ENCODE results near the gene BEND4.

Gene BEND4

GRCh38 chr4:42136371-42136770 lies 16.1 kb downstream of the BEND4 start:
- DNase-seq (ENCODE audit: low read depth), result no peak
- H3K4me3 ChIP-seq (ENCODE audit: low read depth, low read length), result no peak overlapping the region
- TF ChIP-seq, protein P1, sequence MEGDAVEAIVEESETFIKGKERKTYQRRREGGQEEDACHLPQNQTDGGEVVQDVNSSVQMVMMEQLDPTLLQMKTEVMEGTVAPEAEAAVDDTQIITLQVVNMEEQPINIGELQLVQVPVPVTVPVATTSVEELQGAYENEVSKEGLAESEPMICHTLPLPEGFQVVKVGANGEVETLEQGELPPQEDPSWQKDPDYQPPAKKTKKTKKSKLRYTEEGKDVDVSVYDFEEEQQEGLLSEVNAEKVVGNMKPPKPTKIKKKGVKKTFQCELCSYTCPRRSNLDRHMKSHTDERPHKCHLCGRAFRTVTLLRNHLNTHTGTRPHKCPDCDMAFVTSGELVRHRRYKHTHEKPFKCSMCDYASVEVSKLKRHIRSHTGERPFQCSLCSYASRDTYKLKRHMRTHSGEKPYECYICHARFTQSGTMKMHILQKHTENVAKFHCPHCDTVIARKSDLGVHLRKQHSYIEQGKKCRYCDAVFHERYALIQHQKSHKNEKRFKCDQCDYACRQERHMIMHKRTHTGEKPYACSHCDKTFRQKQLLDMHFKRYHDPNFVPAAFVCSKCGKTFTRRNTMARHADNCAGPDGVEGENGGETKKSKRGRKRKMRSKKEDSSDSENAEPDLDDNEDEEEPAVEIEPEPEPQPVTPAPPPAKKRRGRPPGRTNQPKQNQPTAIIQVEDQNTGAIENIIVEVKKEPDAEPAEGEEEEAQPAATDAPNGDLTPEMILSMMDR (IDR thresholded peaks at IDR 0.05; ENCODE audit: low read depth, low read length, missing control alignments), result no peak

DNA sequence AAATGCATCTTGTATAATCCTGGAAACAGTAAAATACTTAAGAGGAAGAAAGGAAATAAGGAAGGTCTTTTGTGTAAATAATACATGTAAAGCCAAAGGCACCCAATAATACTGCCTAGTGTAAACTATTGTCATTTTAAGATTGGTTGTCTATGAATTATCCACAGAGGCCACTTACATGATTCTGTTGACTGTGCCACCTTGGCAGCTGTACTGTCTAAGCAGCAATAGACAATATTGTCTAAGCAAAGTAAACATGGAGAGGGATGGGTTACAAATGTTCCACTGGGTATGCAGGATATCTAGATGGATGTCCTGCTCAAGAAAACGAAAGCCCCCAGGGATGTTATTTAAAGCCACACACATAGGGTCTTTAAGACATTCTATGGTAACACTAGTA lies 19.4 kb downstream of the BEND4 start:
- no peak for DNase-seq (ENCODE audit: low read depth)
- no peak overlapping the region for H3K4me3 ChIP-seq (ENCODE audit: low read depth, low read length)
- TF ChIP-seq, protein P1 (IDR thresholded peaks at IDR 0.05; ENCODE audit: low read depth, low read length, missing control alignments), result no peak

- DNase-seq (ENCODE audit: low read depth), result no peak
- TF ChIP-seq, protein P1 (IDR thresholded peaks at IDR 0.05; ENCODE audit: low read depth, low read length, missing control alignments), result no peak
- H3K4me3 ChIP-seq (ENCODE audit: low read depth, low read length), result no peak overlapping the region
Observed at GRCh38 chr4:42132099-42132498, 20.4 kb downstream of the BEND4 start.

- no peak for DNase-seq (ENCODE audit: low read depth)
- TF ChIP-seq, protein P1 (IDR thresholded peaks at IDR 0.05; ENCODE audit: low read depth, low read length, missing control alignments), result no peak
Observed at GRCh38 chr4:42123071-42123644, 29.3 kb downstream of the BEND4 start.

DNA sequence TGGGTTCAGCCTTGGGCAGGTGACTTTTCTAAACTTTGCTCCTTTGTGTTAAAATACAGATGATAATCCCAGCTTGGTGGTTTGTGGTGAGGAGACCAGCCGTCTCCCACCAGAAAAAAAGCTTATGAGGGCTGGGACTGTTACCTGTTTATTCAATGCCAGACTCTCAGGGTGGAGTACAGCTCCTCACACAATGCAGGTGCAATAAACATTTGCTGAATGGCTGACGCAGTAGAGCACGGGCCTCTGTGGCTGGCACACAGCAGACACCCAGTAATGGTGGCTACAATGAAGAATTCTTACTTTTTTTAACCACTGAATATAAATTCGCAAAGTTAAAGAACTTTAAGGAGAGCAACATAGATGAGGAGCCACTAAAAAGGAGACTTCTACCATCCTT lies 30.2 kb downstream of the BEND4 start:
- DNase-seq (ENCODE audit: low read depth), result no peak
- no peak overlapping the region for H3K4me3 ChIP-seq (ENCODE audit: low read depth, low read length)
- TF ChIP-seq, protein P1 (IDR thresholded peaks at IDR 0.05; ENCODE audit: low read depth, low read length, missing control alignments), result no peak

More at GRCh38 chr4:42123071-42123644, 29.3 kb downstream of the BEND4 start:
- H3K4me3 ChIP-seq (ENCODE audit: low read depth, low read length), result no peak overlapping the region

DNA sequence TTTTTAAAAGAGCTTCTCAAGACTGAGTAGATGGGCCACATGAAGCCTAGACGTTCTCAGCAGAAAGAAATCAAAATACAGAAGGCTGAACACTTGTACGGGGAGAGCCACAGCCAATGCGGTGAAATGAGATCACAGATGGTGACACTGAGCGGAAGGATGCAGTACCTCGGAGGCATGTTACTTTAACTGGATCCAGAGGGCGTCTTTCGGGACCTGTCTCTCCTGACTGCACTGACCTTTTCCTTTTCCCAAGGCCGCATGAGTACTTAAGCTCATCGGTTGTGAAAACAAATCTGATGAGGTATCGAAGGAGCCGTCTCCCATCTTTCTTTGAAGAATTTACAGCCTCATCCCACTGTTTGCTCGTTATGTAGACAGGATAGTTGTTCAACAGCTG lies 32.6 kb downstream of the BEND4 start:
- DNase-seq (ENCODE audit: low read depth), result no peak
- TF ChIP-seq, protein P1 (IDR thresholded peaks at IDR 0.05; ENCODE audit: low read depth, low read length, missing control alignments), result no peak

GRCh38 chr4:42112846-42113245 lies 39.6 kb downstream of the BEND4 start:
- TF ChIP-seq, protein P1 (IDR thresholded peaks at IDR 0.05; ENCODE audit: low read depth, low read length, missing control alignments), result no peak
- H3K4me3 ChIP-seq (ENCODE audit: low read depth, low read length), result no peak overlapping the region
- no peak for DNase-seq (ENCODE audit: low read depth)

More for the DNA sequence above, 32.6 kb downstream of the BEND4 start:
- no peak overlapping the region for H3K4me3 ChIP-seq (ENCODE audit: low read depth, low read length)
